HepG2 (cell line): ENCODE results near the gene CR1. TPM values are rescaled to one million over a fixed set of nuclear protein-coding genes. Genes with fewer than 3 reads are reported as not detected.

Source experiments
- ATAC-seq: fragments of 200-7000 bp; cut with Tn5 transposase; 3 replicates; pipeline ENCODE4 v1.9.1; 2020; ENCODE audit warnings: mild to moderate bottlenecking, moderate library complexity
- BruUV-seq: library from RNA; stranded (reverse); fragments of 400-500 nt; replicated peaks from 2 replicates; lab custom pipeline; 2021; lab: Mats Ljungman, UMichigan
- CTCF ChIA-PET: fragments of 300-600 bp; formaldehyde crosslinking; extraction: SDS; loops from one replicate; lab custom pipeline; 2021; ENCODE audit warnings: low total read pairs, inconsistent platforms, low intra/inter-chr PET ratio; lab: Yijun Ruan, JAX
- POLR2A ChIA-PET: fragments of 350-600 bp; sonication (Branson Sonifier 250); formaldehyde crosslinking; loops from one replicate; lab custom pipeline; 2020; ENCODE audit warnings: antibody characterized with exemption, inconsistent platforms; lab: Yijun Ruan, JAX
- DNase-seq: peaks from one replicate; pipeline ENCODE4 v3.0.0-alpha.2; 2015; ENCODE audit warnings: low spot score
- FAIRE-seq: peaks from 3 replicates; lab custom pipeline; 2011; peaks lifted over from hg19 to GRCh38; lab: Jason Lieb, UNC
- H2AFZ ChIP-seq: one replicate; pipeline ENCODE4 v1.6.1; 2011; ENCODE audit warnings: low read length, inconsistent platforms
- H3K27ac ChIP-seq: fragments of 300-600 bp; 3 replicates; pipeline ENCODE4 v1.8.0; 2011; ENCODE audit warnings: mixed run types, mild to moderate bottlenecking, mixed read lengths, low read length, inconsistent platforms; ENCODE audit not compliant: insufficient read depth; ENCODE audit errors: extremely low read length
- H3K27me3 ChIP-seq, 2 experiments: fragments of 200-600 bp in 1 of 2; 2 replicates in 1 of 2; 3 replicates in 1 of 2; pipeline versions ENCODE4 v1.6.0 to v1.8.0; 2011; ENCODE audit warnings: low read length in 2 of 2, mild to moderate bottlenecking in 2 of 2, moderate library complexity in 2 of 2, inconsistent platforms in 1 of 2; ENCODE audit not compliant: insufficient read depth in 2 of 2, control insufficient read depth in 1 of 2
- H3K36me3 ChIP-seq, 2 experiments: fragments of 200-600 bp in 1 of 2; replicated peaks in 1 of 2; 2 replicates in 1 of 2; 3 replicates in 1 of 2; pipeline versions ENCODE4 v1.5.1 to v1.8.0; 2011; ENCODE audit warnings: low read length in 2 of 2, inconsistent platforms in 1 of 2; ENCODE audit not compliant: insufficient read depth in 2 of 2, control insufficient read depth in 1 of 2
- H3K4me1 ChIP-seq: 2 replicates; pipeline ENCODE4 v1.5.1; 2012; ENCODE audit warnings: low read length, inconsistent platforms; ENCODE audit not compliant: insufficient read depth
- H3K4me2 ChIP-seq: 2 replicates; pipeline ENCODE4 v1.6.0; 2011; ENCODE audit warnings: low read depth, low read length, inconsistent platforms
- H3K4me3 ChIP-seq, 3 experiments: fragments of 200-600 bp in 1 of 3; sonication (generic), shearing (Covaris generic) in 1 of 3; replicated peaks in 1 of 3; 2 replicates each; pipeline ENCODE4 v1.5.1; 2011 to 2016; ENCODE audit warnings: low read length in 3 of 3, inconsistent platforms in 2 of 3, low read depth in 2 of 3, mild to moderate bottlenecking in 2 of 3, control low read depth in 1 of 3, mixed read lengths in 1 of 3; ENCODE audit not compliant: insufficient read depth in 1 of 3
- H3K79me2 ChIP-seq: one replicate; pipeline ENCODE4 v1.6.1; 2011; ENCODE audit warnings: low read length, inconsistent platforms; ENCODE audit not compliant: insufficient read depth
- H3K9ac ChIP-seq: 2 replicates; pipeline ENCODE4 v1.6.0; 2011; ENCODE audit warnings: mild to moderate bottlenecking, low read depth, low read length, inconsistent platforms; ENCODE audit not compliant: insufficient read depth
- H3K9me3 ChIP-seq: 2 replicates; pipeline ENCODE4 v1.5.1; 2012; ENCODE audit warnings: mild to moderate bottlenecking, low read length
- H4K20me1 ChIP-seq: 2 replicates; pipeline ENCODE4 v1.6.0; 2011; ENCODE audit warnings: inconsistent platforms, mild to moderate bottlenecking, low read length, moderate library complexity; ENCODE audit not compliant: insufficient read depth
- GTF3A ChIP-seq: sonication (generic); formaldehyde crosslinking; conservative IDR thresholded peaks from 2 replicates; pipeline ENCODE4 v1.4.0; 2020; ENCODE audit warnings: mild to moderate bottlenecking, missing genetic modification reagents
- U2AF2 ChIP-seq: fragments of 200-400 bp; formaldehyde crosslinking; IDR thresholded peaks from 2 replicates; pipeline ENCODE4 v1.6.1; 2017; ENCODE audit warnings: low read depth, mild to moderate bottlenecking, low read length
- ZBTB14 ChIP-seq: sonication (generic); formaldehyde crosslinking; IDR thresholded peaks from 2 replicates; pipeline ENCODE4 v1.4.0; 2020; ENCODE audit warnings: missing genetic modification reagents
- ZBTB46 ChIP-seq: sonication (generic); formaldehyde crosslinking; IDR thresholded peaks from 2 replicates; pipeline ENCODE4 v1.4.0; 2020; ENCODE audit warnings: mild to moderate bottlenecking, missing genetic modification reagents, borderline replicate concordance
- ZNF607 ChIP-seq: sonication (generic); formaldehyde crosslinking; IDR thresholded peaks from 2 replicates; pipeline ENCODE4 v1.5.1; 2020; ENCODE audit warnings: missing genetic modification reagents, mild to moderate bottlenecking, borderline replicate concordance
- ZNF646 ChIP-seq: sonication (generic); formaldehyde crosslinking; IDR thresholded peaks from 2 replicates; pipeline ENCODE4 v1.9.0; 2021; ENCODE audit warnings: mild to moderate bottlenecking, missing genetic modification reagents
- WGBS: methylation state at CpG from one replicate; pipeline ENCODE4 v1.1.6; 2017; ENCODE audit warnings: low lambda C conversion rate; 5-methylcytosine and 5-hydroxymethylcytosine counted together
- in situ Hi-C: cut with HindIII; loops from 2 replicates; pipeline ENCODE4 v1.10.0; 2017; ENCODE audit warnings: low pct_unique_long_range_greater_than_20kb; ENCODE audit not compliant: extremely low pct_ligation_motif_present
- intact Hi-C: fragments of 100-400 bp; cut with micrococcal nuclease; formaldehyde crosslinking; loops from one replicate; pipeline ENCODE4 v1.10.0; 2022; ENCODE audit not compliant: unreplicated experiment
- polyA plus RNA-seq, 8 experiments: library from polyadenylated mRNA; depleted of rRNA in 3 of 8; stranded (reverse) in 7 of 8; unstranded in 1 of 8; fragments of >200 nt; fragmentation: Illumina TruSeq in 4 of 8; extraction: Trizol in 4 of 8; gene quantifications; 2 replicates each; pipeline versions ENCODE4 v1.2.1 to v1.2.3, GENCODE V29; 2011 to 2016; ENCODE audit warnings: low read depth in 4 of 8, missing spikeins in 1 of 8, mixed read lengths in 1 of 8; ENCODE audit not compliant: insufficient read depth in 1 of 8
- total RNA-seq, 5 experiments: library from RNA; depleted of rRNA; stranded (reverse); fragments of >200 nt; fragmentation: Illumina TruSeq; extraction: Trizol; gene quantifications; 2 replicates each; pipeline ENCODE4 v1.2.3, GENCODE V29; 2016; ENCODE audit warnings: low read depth in 1 of 5

Gene CR1
- total and polyA plus RNA-seq, 2 of the 13 experiments (the other 11 are each of a cell fraction or from before 2014, with no cell fraction given): not detected

GRCh38 chr1:207672522-207673130 is 176.7 kb downstream of the CR1 start (continued):
- no peak for TF ChIP-seq ZNF646 (CRISPR knock-in tag)

- no peaks in the 10 kb centered on the region for H3K9me3 ChIP-seq
- no peak for FAIRE-seq
- H3K27me3 ChIP-seq: peaks cover 0 to 9% of the 10 kb centered on the region in 2 experiments; a peak in 1 of 5 replicates
- no peak overlapping the region for H2AFZ ChIP-seq
- TF ChIP-seq ZNF607 (CRISPR knock-in tag) (no peak), GTF3A (no peak), ZBTB46 (no peak), ZBTB14 (CRISPR knock-in tag) (no peak), U2AF2 (no peak)
- TF ChIP-seq, all 625 proteins: peak for 0
- 8% methylated on average over 6 of the region's 6 CpGs for WGBS
- H3K4me2 ChIP-seq: no peak overlapping the region
- DNase-seq (no peak), ATAC-seq (no peak)
- in situ Hi-C loops (no loop called here), intact Hi-C loops (no loop called here)
- no peak overlapping the region for H3K4me3 ChIP-seq
- no peaks in the 10 kb centered on the region for H4K20me1 ChIP-seq
- no peaks in the 10 kb centered on the region for H3K36me3 ChIP-seq
- ChIA-PET POLR2A (no interaction called here), CTCF (interaction anchor here (1.9 kb wide), 1 partner anchor 94 kb away, joined by 6 read pairs; no protein-coding TSS in a partner anchor)
- BruUV-seq: no TSS peak
- peaks cover 7% of the 10 kb centered on the region; the same call in 1 of the 2 replicates for H3K4me1 ChIP-seq
- no peak overlapping the region for H3K27ac ChIP-seq
- no peaks in the 10 kb centered on the region for H3K79me2 ChIP-seq
- no peak overlapping the region for H3K9ac ChIP-seq
Measured at GRCh38 chr1:207673399-207673798, 177.4 kb downstream of the CR1 start.
